Neural progenitor cell (in vitro differentiated cells): Measurements from ENCODE around the gene ZNF300. TPM values are rescaled to one million over a fixed set of nuclear protein-coding genes. Genes with fewer than 3 reads are reported as not detected.
"Not testable (repeated sequence)": the region's sequence is repeated elsewhere in the genome, so short reads cannot be mapped to it uniquely, and the experiment has no call there.

Experiments used
- DNase-seq: peaks from one replicate; pipeline ENCODE4 v3.0.0-alpha.2; 2016; ENCODE audit warnings: low spot score
- H2AFZ ChIP-seq: fragments of 200-600 bp; sonication (generic); replicated peaks from 2 replicates; pipeline ENCODE4 v1.6.1; 2016; ENCODE audit warnings: antibody characterized with exemption
- H3F3A ChIP-seq: fragments of 200-600 bp; sonication (generic); 2 replicates; pipeline ENCODE4 v1.6.1; 2016; ENCODE audit warnings: antibody characterized with exemption, low read depth
- H3K27ac ChIP-seq: fragments of 200-600 bp; sonication (generic); 2 replicates; pipeline ENCODE4 v1.5.1; 2016; ENCODE audit warnings: mild to moderate bottlenecking
- H3K27me3 ChIP-seq: fragments of 200-600 bp; sonication (generic); 2 replicates; pipeline ENCODE4 v1.6.1; 2016; ENCODE audit warnings: mild to moderate bottlenecking, moderate library complexity
- H3K36me3 ChIP-seq: fragments of 200-600 bp; sonication (generic); 2 replicates; pipeline ENCODE4 v1.5.1; 2016
- H3K4me1 ChIP-seq: fragments of 200-600 bp; sonication (generic); 2 replicates; pipeline ENCODE4 v1.6.1; 2016; ENCODE audit warnings: mixed run types
- H3K4me2 ChIP-seq: fragments of 200-600 bp; sonication (generic); 2 replicates; pipeline ENCODE4 v1.6.1; 2016
- H3K4me3 ChIP-seq: fragments of 200-600 bp; sonication (generic); 2 replicates; pipeline ENCODE4 v1.5.1; 2016
- H3K79me2 ChIP-seq: fragments of 200-600 bp; sonication (generic); 2 replicates; pipeline ENCODE4 v1.6.1; 2016; ENCODE audit warnings: low read depth
- H3K9ac ChIP-seq: fragments of 200-600 bp; sonication (generic); 2 replicates; pipeline ENCODE4 v1.6.1; 2016
- H3K9me3 ChIP-seq: fragments of 200-600 bp; sonication (generic); 2 replicates; pipeline ENCODE4 v1.5.1; 2016; ENCODE audit warnings: low read depth
- H4K20me1 ChIP-seq: fragments of 200-600 bp; sonication (generic); 2 replicates; pipeline ENCODE4 v1.6.1; 2016; ENCODE audit warnings: low read depth
- H3K27ac Mint-ChIP-seq: 3 replicates; pipeline ENCODE4 v1.8.0; 2021; ENCODE audit warnings: mixed read lengths
- H3K27me3 Mint-ChIP-seq: 2 replicates; pipeline ENCODE4 v1.8.0; 2022; ENCODE audit warnings: low read depth, mild to moderate bottlenecking, inconsistent platforms, moderate library complexity, mixed read lengths; ENCODE audit not compliant: insufficient read depth
- H3K36me3 Mint-ChIP-seq: 3 replicates; pipeline ENCODE4 v1.8.0; 2021; ENCODE audit warnings: mixed read lengths
- H3K4me1 Mint-ChIP-seq: 3 replicates; pipeline ENCODE4 v1.8.0; 2021; ENCODE audit warnings: mixed read lengths
- H3K4me3 Mint-ChIP-seq: 3 replicates; pipeline ENCODE4 v1.8.0; 2021; ENCODE audit warnings: mild to moderate bottlenecking, moderate library complexity, mixed read lengths
- H3K9me3 Mint-ChIP-seq: 3 replicates; pipeline ENCODE4 v1.8.0; 2020; ENCODE audit warnings: mixed read lengths
- CTCF ChIP-seq: fragments of 200-600 bp; sonication (generic); IDR thresholded peaks from 2 replicates; pipeline ENCODE4 v1.5.1; 2017; ENCODE audit warnings: antibody characterized with exemption, mild to moderate bottlenecking
- EZH2phosphoT487 ChIP-seq: fragments of 200-600 bp; sonication (generic); IDR thresholded peaks from 2 replicates; pipeline ENCODE4 v1.6.1; 2017; ENCODE audit warnings: antibody characterized with exemption
- total RNA-seq: library from RNA; depleted of rRNA; stranded (reverse); fragments of >200 nt; gene quantifications from 2 replicates; pipeline ENCODE4 v1.2.3, GENCODE V29; 2015; ENCODE audit warnings: low replicate concordance

The ZNF300 gene
- total RNA-seq, 1 donor from 2014 or later, result 28.8 TPM

GRCh38 chr5:150847334-150847695, 57.5 kb downstream of the ZNF300 start:
- H3K27me3 ChIP-seq, result no peaks in the 10 kb centered on the region
- H3K4me1 Mint-ChIP-seq, result peaks cover 2% of the 10 kb centered on the region
- no peak for TF ChIP-seq EZH2phosphoT487

GRCh38 chr5:150846654-150847333, 58.0 kb downstream of the ZNF300 start:
- no peaks in the 10 kb centered on the region for H3K4me1 ChIP-seq
- no peak overlapping the region for H3K27ac ChIP-seq

More at GRCh38 chr5:150847334-150847695, 57.5 kb downstream of the ZNF300 start:
- Histone ChIP-seq H3K4me2 (no peak overlapping the region), H3K4me3 (no peak overlapping the region), H2AFZ (peak overlapping the region; percentile 83), H4K20me1 (no peaks in the 10 kb centered on the region), H3K27ac (no peak overlapping the region), H3K36me3 (no peaks in the 10 kb centered on the region), H3K9me3 (no peaks in the 10 kb centered on the region), H3K4me1 (no peaks in the 10 kb centered on the region), H3K9ac (no peak overlapping the region), H3K79me2 (no peaks in the 10 kb centered on the region), H3F3A (no peaks in the 10 kb centered on the region)
- no peak for DNase-seq
- Mint-ChIP-seq H3K9me3 (no peaks in the 10 kb centered on the region), H3K27me3 (peaks cover 4% of the 10 kb centered on the region), H3K27ac (no peak overlapping the region), H3K4me3 (no peak overlapping the region), H3K36me3 (no peaks in the 10 kb centered on the region)

GRCh38 chr5:150846308-150846653, 58.5 kb downstream of the ZNF300 start, which contains the start of gene IRGM:
TSS of gene IRGM (plus strand) at chr5:150846521. CDS start at chr5:150848124, 1,603 bp downstream.
- H3K27me3 ChIP-seq, DNase-seq, H3K9me3 ChIP-seq, H3K27me3 Mint-ChIP-seq, H3K36me3 ChIP-seq, H3K27ac ChIP-seq, H3K36me3 Mint-ChIP-seq, H3K9ac ChIP-seq, H3K4me3 Mint-ChIP-seq, H3K4me1 ChIP-seq, H3K27ac Mint-ChIP-seq, H4K20me1 ChIP-seq, H3K79me2 ChIP-seq, H3K9me3 Mint-ChIP-seq, H3K4me1 Mint-ChIP-seq, H3K4me2 ChIP-seq, H3F3A ChIP-seq, H3K4me3 ChIP-seq: not testable (repeated sequence)
- H2AFZ ChIP-seq, result peak within 1 kb of the TSS; percentile 83

More at GRCh38 chr5:150846654-150847333, 58.0 kb downstream of the ZNF300 start:
- peak; percentile 82 for DNase-seq
- Histone ChIP-seq H3K79me2 (no peaks in the 10 kb centered on the region), H3K4me3 (no peak overlapping the region), H3K9ac (no peak overlapping the region), H3K27me3 (no peaks in the 10 kb centered on the region), H4K20me1 (no peaks in the 10 kb centered on the region), H2AFZ (peak overlapping the region; percentile 27), H3K36me3 (no peaks in the 10 kb centered on the region), H3K9me3 (no peaks in the 10 kb centered on the region), H3K4me2 (no peak overlapping the region), H3F3A (no peaks in the 10 kb centered on the region)
- peaks cover 5% of the 10 kb centered on the region for H3K27me3 Mint-ChIP-seq
- peaks cover 2% of the 10 kb centered on the region for H3K4me1 Mint-ChIP-seq
- no peak overlapping the region for H3K4me3 Mint-ChIP-seq
- H3K36me3 Mint-ChIP-seq, result no peaks in the 10 kb centered on the region
- no peak overlapping the region for H3K27ac Mint-ChIP-seq
- TF ChIP-seq EZH2phosphoT487 (no peak), CTCF (peak; percentile 73)
- H3K9me3 Mint-ChIP-seq, result no peaks in the 10 kb centered on the region

GRCh38 chr5:150845185-150845859, 59.5 kb downstream of the ZNF300 start:
- not testable (repeated sequence) for H3K4me1 ChIP-seq, H3K4me3 Mint-ChIP-seq, H3K27ac ChIP-seq, H4K20me1 ChIP-seq, H3K9ac ChIP-seq, H3F3A ChIP-seq, H3K9me3 ChIP-seq, H3K79me2 ChIP-seq, H3K9me3 Mint-ChIP-seq, H3K4me3 ChIP-seq, H3K4me1 Mint-ChIP-seq, H3K27me3 Mint-ChIP-seq, H3K27me3 ChIP-seq, H3K4me2 ChIP-seq, H3K36me3 ChIP-seq, H2AFZ ChIP-seq, DNase-seq, H3K36me3 Mint-ChIP-seq, H3K27ac Mint-ChIP-seq

Other genes starting within 250 kb of the ZNF300 start
- gene MYOZ3, start 243.7 kb downstream of the ZNF300 start, total RNA-seq, result 0.43 and 0.90 TPM in 2 replicates
- gene RBM22, start 203.9 kb downstream of the ZNF300 start, total RNA-seq, result 46.1 and 52.4 TPM in 2 replicates
- gene DCTN4, start 146.0 kb downstream of the ZNF300 start, total RNA-seq, result 50.0 and 65.8 TPM in 2 replicates
- gene SMIM3, start 126.2 kb downstream of the ZNF300 start, total RNA-seq, result 18.4 and 24.6 TPM in 2 replicates
- 0.06 TPM in 1 of 2 replicates, not detected in the other for gene IRGM, start 58.5 kb downstream of the ZNF300 start, total RNA-seq
- gene GPX3, start 115.6 kb upstream of the ZNF300 start, total RNA-seq, result 17.9 and 22.4 TPM in 2 replicates
- gene TNIP1, start 176.1 kb upstream of the ZNF300 start, total RNA-seq, result 33.5 and 49.7 TPM in 2 replicates